Uterus (tissue), 2 donors: ENCODE measurements around the gene CCSER1.

Experiments used
- POLR2A ChIP-seq, 2 donors: fragments of 450-650 bp; IDR thresholded peaks; one replicate each; pipeline ENCODE4 v1.6.1; 2016; ENCODE audit warnings: antibody characterized with exemption in 2 of 2, mild to moderate bottlenecking in 1 of 2, moderate library complexity in 1 of 2
- TF ChIP-seq, protein P1 (sequence below), 4 experiments: fragments of 200-600 bp in 2 of 4; fragments of 450-650 bp in 2 of 4; sonication (generic) in 2 of 4; IDR thresholded peaks; one replicate each; pipeline ENCODE4 v1.5.1; 2016 to 2019; ENCODE audit warnings: antibody characterized with exemption in 4 of 4, mild to moderate bottlenecking in 2 of 4, moderate library complexity in 1 of 4

GRCh38 chr4:91471280-91471679 is 1344.1 kb downstream of the CCSER1 start:
- TF ChIP-seq, protein P1, sequence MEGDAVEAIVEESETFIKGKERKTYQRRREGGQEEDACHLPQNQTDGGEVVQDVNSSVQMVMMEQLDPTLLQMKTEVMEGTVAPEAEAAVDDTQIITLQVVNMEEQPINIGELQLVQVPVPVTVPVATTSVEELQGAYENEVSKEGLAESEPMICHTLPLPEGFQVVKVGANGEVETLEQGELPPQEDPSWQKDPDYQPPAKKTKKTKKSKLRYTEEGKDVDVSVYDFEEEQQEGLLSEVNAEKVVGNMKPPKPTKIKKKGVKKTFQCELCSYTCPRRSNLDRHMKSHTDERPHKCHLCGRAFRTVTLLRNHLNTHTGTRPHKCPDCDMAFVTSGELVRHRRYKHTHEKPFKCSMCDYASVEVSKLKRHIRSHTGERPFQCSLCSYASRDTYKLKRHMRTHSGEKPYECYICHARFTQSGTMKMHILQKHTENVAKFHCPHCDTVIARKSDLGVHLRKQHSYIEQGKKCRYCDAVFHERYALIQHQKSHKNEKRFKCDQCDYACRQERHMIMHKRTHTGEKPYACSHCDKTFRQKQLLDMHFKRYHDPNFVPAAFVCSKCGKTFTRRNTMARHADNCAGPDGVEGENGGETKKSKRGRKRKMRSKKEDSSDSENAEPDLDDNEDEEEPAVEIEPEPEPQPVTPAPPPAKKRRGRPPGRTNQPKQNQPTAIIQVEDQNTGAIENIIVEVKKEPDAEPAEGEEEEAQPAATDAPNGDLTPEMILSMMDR (IDR thresholded peaks at IDR 0.05) = no peak
- no peak for TF ChIP-seq POLR2A (IDR thresholded peaks at IDR 0.05)
